ENCODE results near the gene ENOX1.

ENOX1 gene

GRCh38 chr13:43494206-43494605 lies 292.6 kb downstream of the ENOX1 start (continued):
- TF ChIP-seq BACH2 (CRISPR knock-in tag; IDR thresholded peaks at IDR 0.05; ENCODE audit: borderline replicate concordance): no peak
- TF ChIP-seq PPARA (CRISPR knock-in tag; IDR thresholded peaks at IDR 0.05; ENCODE audit: borderline replicate concordance): no peak
- no peak for TF ChIP-seq ARNTL (CRISPR knock-in tag; IDR thresholded peaks at IDR 0.05; ENCODE audit: borderline replicate concordance, low read depth)
- no peak for TF ChIP-seq ZNF8 (CRISPR knock-in tag; IDR thresholded peaks at IDR 0.05)
- no peak for TF ChIP-seq CREB5 (CRISPR knock-in tag; IDR thresholded peaks at IDR 0.05; ENCODE audit: low read depth)
- TF ChIP-seq ZFP30 (CRISPR knock-in tag; IDR thresholded peaks at IDR 0.05): no peak
- no peak for TF ChIP-seq CSDC2 (CRISPR knock-in tag; IDR thresholded peaks at IDR 0.05)
- TF ChIP-seq, protein P1, sequence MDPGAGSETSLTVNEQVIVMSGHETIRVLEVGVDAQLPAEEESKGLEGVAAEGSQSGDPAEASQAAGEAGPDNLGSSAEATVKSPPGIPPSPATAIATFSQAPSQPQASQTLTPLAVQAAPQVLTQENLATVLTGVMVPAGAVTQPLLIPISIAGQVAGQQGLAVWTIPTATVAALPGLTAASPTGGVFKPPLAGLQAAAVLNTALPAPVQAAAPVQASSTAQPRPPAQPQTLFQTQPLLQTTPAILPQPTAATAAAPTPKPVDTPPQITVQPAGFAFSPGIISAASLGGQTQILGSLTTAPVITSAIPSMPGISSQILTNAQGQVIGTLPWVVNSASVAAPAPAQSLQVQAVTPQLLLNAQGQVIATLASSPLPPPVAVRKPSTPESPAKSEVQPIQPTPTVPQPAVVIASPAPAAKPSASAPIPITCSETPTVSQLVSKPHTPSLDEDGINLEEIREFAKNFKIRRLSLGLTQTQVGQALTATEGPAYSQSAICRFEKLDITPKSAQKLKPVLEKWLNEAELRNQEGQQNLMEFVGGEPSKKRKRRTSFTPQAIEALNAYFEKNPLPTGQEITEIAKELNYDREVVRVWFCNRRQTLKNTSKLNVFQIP (CRISPR knock-in tag; IDR thresholded peaks at IDR 0.05; ENCODE audit: borderline replicate concordance, low read depth): no peak
- TF ChIP-seq SNAI2 (CRISPR knock-in tag; IDR thresholded peaks at IDR 0.05): no peak
- TF ChIP-seq OSR1 (CRISPR knock-in tag; IDR thresholded peaks at IDR 0.05): no peak

- no peak for ATAC-seq
- TF ChIP-seq ZC3H10 (CRISPR knock-in tag; IDR thresholded peaks at IDR 0.05) (no peak), BACH2 (CRISPR knock-in tag; IDR thresholded peaks at IDR 0.05; ENCODE audit: borderline replicate concordance) (no peak), TCF4 (CRISPR knock-in tag; IDR thresholded peaks at IDR 0.05; ENCODE audit: borderline replicate concordance) (no peak), ZFP3 (CRISPR knock-in tag; IDR thresholded peaks at IDR 0.05) (no peak), CSDC2 (CRISPR knock-in tag; IDR thresholded peaks at IDR 0.05) (no peak), TSHZ2 (CRISPR knock-in tag; IDR thresholded peaks at IDR 0.05) (no peak), ZFP30 (CRISPR knock-in tag; IDR thresholded peaks at IDR 0.05) (no peak), ZNF8 (CRISPR knock-in tag; IDR thresholded peaks at IDR 0.05) (no peak), ISL1 (CRISPR knock-in tag; IDR thresholded peaks at IDR 0.05) (no peak), RARB (CRISPR knock-in tag; IDR thresholded peaks at IDR 0.05) (no peak), TOX (CRISPR knock-in tag; IDR thresholded peaks at IDR 0.05; ENCODE audit: borderline replicate concordance) (no peak), GLIS3 (CRISPR knock-in tag; IDR thresholded peaks at IDR 0.05) (no peak), ARNTL (CRISPR knock-in tag; IDR thresholded peaks at IDR 0.05; ENCODE audit: borderline replicate concordance, low read depth) (no peak), ESRRG (CRISPR knock-in tag; IDR thresholded peaks at IDR 0.05) (no peak), PPARA (CRISPR knock-in tag; IDR thresholded peaks at IDR 0.05; ENCODE audit: borderline replicate concordance) (no peak), ZNF565 (CRISPR knock-in tag; conservative IDR thresholded peaks at IDR 0.05; ENCODE audit: low read depth) (no peak)
- TF ChIP-seq, protein P1 (CRISPR knock-in tag; IDR thresholded peaks at IDR 0.05; ENCODE audit: borderline replicate concordance, low read depth): no peak
- TF ChIP-seq, protein P2, sequence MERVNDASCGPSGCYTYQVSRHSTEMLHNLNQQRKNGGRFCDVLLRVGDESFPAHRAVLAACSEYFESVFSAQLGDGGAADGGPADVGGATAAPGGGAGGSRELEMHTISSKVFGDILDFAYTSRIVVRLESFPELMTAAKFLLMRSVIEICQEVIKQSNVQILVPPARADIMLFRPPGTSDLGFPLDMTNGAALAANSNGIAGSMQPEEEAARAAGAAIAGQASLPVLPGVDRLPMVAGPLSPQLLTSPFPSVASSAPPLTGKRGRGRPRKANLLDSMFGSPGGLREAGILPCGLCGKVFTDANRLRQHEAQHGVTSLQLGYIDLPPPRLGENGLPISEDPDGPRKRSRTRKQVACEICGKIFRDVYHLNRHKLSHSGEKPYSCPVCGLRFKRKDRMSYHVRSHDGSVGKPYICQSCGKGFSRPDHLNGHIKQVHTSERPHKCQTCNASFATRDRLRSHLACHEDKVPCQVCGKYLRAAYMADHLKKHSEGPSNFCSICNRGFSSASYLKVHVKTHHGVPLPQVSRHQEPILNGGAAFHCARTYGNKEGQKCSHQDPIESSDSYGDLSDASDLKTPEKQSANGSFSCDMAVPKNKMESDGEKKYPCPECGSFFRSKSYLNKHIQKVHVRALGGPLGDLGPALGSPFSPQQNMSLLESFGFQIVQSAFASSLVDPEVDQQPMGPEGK (CRISPR knock-in tag; IDR thresholded peaks at IDR 0.05; ENCODE audit: borderline replicate concordance): no peak
Observed at GRCh38 chr13:43493496-43494000, 293.2 kb downstream of the ENOX1 start.

GRCh38 chr13:43492745-43493144 lies 294.0 kb downstream of the ENOX1 start:
- ATAC-seq: no peak
- TF ChIP-seq, protein P3, sequence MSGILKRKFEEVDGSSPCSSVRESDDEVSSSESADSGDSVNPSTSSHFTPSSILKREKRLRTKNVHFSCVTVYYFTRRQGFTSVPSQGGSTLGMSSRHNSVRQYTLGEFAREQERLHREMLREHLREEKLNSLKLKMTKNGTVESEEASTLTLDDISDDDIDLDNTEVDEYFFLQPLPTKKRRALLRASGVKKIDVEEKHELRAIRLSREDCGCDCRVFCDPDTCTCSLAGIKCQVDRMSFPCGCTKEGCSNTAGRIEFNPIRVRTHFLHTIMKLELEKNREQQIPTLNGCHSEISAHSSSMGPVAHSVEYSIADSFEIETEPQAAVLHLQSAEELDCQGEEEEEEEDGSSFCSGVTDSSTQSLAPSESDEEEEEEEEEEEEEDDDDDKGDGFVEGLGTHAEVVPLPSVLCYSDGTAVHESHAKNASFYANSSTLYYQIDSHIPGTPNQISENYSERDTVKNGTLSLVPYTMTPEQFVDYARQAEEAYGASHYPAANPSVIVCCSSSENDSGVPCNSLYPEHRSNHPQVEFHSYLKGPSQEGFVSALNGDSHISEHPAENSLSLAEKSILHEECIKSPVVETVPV (CRISPR knock-in tag; IDR thresholded peaks at IDR 0.05): no peak
- TF ChIP-seq OSR1 (CRISPR knock-in tag; IDR thresholded peaks at IDR 0.05) (no peak), ZC3H10 (CRISPR knock-in tag; IDR thresholded peaks at IDR 0.05) (no peak), CSDC2 (CRISPR knock-in tag; IDR thresholded peaks at IDR 0.05) (no peak), TCF4 (CRISPR knock-in tag; IDR thresholded peaks at IDR 0.05; ENCODE audit: borderline replicate concordance) (no peak), GLIS3 (CRISPR knock-in tag; IDR thresholded peaks at IDR 0.05) (no peak), SNAI2 (CRISPR knock-in tag; IDR thresholded peaks at IDR 0.05) (no peak), ZNF70 (CRISPR knock-in tag; IDR thresholded peaks at IDR 0.05) (no peak), BACH2 (CRISPR knock-in tag; IDR thresholded peaks at IDR 0.05; ENCODE audit: borderline replicate concordance) (no peak), ZFP30 (CRISPR knock-in tag; IDR thresholded peaks at IDR 0.05) (no peak)
- TF ChIP-seq, protein P2 (CRISPR knock-in tag; IDR thresholded peaks at IDR 0.05; ENCODE audit: borderline replicate concordance): no peak
